Activated CD4-positive, alpha-beta T cell treated with anti-CD3 and anti-CD28 coated beads for 48 hours (primary cell): ENCODE results near the gene PRPF6.

Source experiments
- DNase-seq: peaks from one replicate; pipeline ENCODE4 v3.0.0-alpha.2; 2020

Gene PRPF6

GRCh38 chr20:64065974-64066343 lies 85.0 kb downstream of the PRPF6 start:
- DNase-seq: peak; percentile 76

- DNase-seq: no peak
Measured at GRCh38 chr20:64067005-64067632, 86.2 kb downstream of the PRPF6 start.

DNA sequence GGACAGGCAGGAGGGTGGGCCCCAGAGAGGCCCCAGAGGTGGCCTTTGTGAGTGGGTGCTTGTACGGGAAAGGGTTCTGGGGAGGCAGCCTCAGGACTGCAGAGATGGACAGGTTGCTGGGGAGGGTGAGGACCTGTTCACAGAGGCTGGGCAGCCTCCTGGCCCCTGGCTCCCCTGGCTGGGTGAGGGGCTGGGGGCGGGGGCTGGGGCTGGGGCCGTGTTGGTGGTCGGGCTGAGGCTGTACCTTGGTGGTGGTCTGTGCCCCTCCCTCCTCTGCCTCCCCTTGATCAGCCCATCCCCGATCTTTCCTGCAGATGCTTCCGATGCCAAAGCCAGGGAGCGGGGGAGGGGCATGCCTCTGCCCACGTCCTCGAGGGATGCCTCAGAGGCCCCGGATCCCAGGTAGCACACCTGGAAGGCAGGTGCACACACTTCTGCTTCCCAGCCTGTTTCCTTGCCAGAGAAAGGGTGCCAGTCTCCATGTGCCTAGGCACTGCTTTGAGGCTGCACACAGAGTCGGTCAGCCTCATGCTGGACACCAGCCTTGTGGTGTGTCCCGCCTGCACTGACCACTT lies 86.9 kb downstream of the PRPF6 start:
- DNase-seq: no peak

GRCh38 chr20:64068386-64069208 lies 87.7 kb downstream of the PRPF6 start:
- DNase-seq: no peak

DNA sequence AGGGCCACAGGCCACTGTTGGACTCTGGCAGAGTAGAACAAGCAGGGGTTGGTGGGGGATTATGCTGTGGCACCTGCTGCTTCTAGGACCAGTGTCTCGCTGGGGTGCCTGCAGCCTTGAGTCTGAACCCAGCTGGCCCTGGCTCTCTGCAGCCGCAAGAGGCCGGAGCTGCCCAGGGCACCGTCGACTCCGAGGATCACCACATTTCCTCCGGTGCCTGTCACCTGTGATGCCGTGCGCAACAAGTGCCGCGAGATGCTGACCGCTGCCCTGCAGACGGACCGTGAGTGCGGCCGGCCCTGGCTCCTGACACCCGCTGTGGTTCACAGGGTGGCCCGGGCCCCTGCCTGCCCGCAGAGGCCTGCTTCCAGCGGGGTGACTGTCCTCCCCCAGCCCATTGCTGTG lies 88.3 kb downstream of the PRPF6 start:
- no peak for DNase-seq

- DNase-seq: no peak
Measured at GRCh38 chr20:64069614-64070243, 88.8 kb downstream of the PRPF6 start.

GRCh38 chr20:64070244-64070993 lies 89.5 kb downstream of the PRPF6 start:
- DNase-seq: no peak

GRCh38 chr20:64071341-64072332 lies 90.7 kb downstream of the PRPF6 start:
- no peak for DNase-seq

- no peak for DNase-seq
Measured at GRCh38 chr20:64072498-64073063, 91.6 kb downstream of the PRPF6 start.

GRCh38 chr20:64073476-64074183 lies 92.7 kb downstream of the PRPF6 start:
- DNase-seq: no peak

- DNase-seq: no peak
Measured at GRCh38 chr20:64074184-64074789, 93.4 kb downstream of the PRPF6 start.

- DNase-seq: no peak
Measured at GRCh38 chr20:64074963-64075362, 94.0 kb downstream of the PRPF6 start.

GRCh38 chr20:64075556-64075955 lies 94.6 kb downstream of the PRPF6 start:
- no peak for DNase-seq

DNA sequence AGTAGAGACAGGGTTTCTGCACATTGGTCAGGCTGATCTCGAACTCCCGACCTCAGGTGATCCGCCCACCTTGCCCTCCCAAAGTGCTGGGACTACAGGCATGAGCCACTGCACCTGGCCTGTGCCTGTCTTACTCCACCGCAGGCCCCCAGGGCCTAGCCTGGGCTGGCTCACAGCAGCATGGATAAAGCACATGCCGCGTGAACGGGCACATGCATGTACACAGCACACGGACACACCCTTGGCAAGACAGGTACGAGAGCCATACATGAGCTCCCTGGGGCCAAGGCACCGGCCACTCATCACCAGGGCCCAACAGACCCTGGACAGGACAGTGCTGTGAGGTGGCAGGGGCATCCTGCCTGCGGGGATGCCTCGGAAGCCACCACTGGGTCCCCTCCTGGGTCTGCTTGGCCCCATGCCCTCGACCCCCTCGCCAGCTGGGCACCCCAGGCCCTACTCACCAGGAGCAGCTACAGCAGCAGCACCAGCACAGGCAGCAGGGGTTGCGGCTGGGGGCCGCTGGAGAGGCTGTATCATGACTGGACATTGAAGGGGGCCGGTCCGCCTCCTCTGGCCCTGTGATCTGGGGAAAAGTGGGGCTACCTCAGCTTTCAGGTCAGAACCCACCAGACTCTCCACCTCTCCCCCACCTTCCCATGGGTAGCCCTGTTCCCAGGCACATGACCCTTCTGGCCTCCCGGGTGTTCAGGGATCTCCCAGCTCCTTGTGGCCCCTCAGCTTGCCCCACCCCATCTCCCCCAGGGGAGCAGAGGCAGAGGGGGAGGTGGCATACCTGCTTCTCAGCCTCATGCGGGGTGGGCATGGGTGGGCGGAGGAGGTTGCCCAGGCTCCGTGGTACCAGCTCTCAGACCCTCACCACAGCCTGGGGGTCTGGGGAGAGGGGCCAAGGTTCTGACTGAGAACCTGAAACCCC lies 95.4 kb downstream of the PRPF6 start:
- DNase-seq: no peak

DNA sequence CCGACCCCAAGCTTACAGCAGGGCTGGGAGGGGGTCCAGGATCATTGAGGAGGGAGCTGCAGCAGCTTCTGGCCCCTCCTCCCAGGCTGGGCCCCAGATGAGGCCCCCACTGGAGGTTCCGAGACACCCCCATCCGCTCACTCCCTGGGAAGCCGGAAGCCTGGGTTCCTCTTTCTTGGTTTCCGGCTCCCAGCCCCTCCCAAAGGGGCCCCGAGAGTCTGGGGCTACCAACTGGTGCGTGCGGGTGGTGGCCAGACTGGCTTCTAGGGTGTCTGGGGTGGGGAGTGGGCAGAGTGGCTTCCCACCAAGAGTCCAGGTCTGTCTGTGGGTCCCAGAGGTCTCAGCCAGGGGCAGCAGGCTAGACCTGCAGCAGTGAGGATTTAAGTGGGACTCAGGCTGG lies 96.2 kb downstream of the PRPF6 start:
- peak; percentile 52 for DNase-seq

- DNase-seq: no peak
Measured at GRCh38 chr20:64077541-64077875, 96.6 kb downstream of the PRPF6 start.

GRCh38 chr20:64077876-64078551 lies 97.1 kb downstream of the PRPF6 start:
- DNase-seq: peak; percentile 68

DNA sequence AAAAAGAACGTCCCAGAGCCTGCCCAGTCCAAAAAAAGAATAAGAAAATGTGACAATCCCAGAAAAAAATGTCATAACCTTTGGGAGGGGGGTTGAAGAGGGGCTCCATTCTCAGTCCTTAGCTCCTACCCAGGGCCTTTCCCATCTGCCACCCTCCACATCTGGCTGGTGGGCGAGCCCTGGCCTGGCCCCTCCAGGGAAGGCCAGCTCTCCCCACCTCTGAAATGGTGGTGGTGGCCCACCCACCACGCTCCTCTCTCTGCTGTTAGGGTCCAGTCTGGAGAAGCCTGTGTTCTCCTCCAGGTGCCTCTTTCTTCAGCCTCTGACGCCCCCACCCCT lies 98.0 kb downstream of the PRPF6 start:
- DNase-seq: no peak
